A172 (cell line): ENCODE results near the gene PTPN4. TPM values are rescaled to one million over a fixed set of nuclear protein-coding genes. Genes with fewer than 3 reads are reported as not detected.

Source experiments
- DNase-seq: peaks from one replicate; pipeline ENCODE4 v3.0.0-alpha.2; 2015; ENCODE audit warnings: low spot score
- total RNA-seq: library from RNA; depleted of rRNA; stranded (reverse); fragments of >200 nt; shearing (Covaris generic); gene quantifications from 2 replicates; pipeline ENCODE4 v1.2.3, GENCODE V29; 2014

Gene PTPN4
- total RNA-seq, 1 experiment from 2014 or later = 33.0 TPM

- DNase-seq = peak; percentile 22
Observed at GRCh38 chr2:119808516-119809147, 48.9 kb downstream of the PTPN4 start.

GRCh38 chr2:119809339-119810048, 49.8 kb downstream of the PTPN4 start:
- DNase-seq = peak; percentile 27

- no peak for DNase-seq
Observed at GRCh38 chr2:119810049-119810630, 50.4 kb downstream of the PTPN4 start.

GRCh38 chr2:119814216-119814615, 54.5 kb downstream of the PTPN4 start:
- no peak for DNase-seq

- no peak for DNase-seq
Observed at GRCh38 chr2:119818792-119819191, 59.1 kb downstream of the PTPN4 start.

- DNase-seq = no peak
Observed at GRCh38 chr2:119819846-119820245, 60.1 kb downstream of the PTPN4 start.

- DNase-seq = peak; percentile 94
Observed at GRCh38 chr2:119820275-119820674, 60.6 kb downstream of the PTPN4 start.

- DNase-seq = no peak
Observed at GRCh38 chr2:119821266-119821665, 61.5 kb downstream of the PTPN4 start.

- peak; percentile 42 for DNase-seq
Observed at GRCh38 chr2:119823734-119824334, 64.1 kb downstream of the PTPN4 start.

- peak; percentile 58 for DNase-seq
Observed at GRCh38 chr2:119826370-119826961, 66.7 kb downstream of the PTPN4 start.

GRCh38 chr2:119827866-119828507, 68.3 kb downstream of the PTPN4 start:
- DNase-seq = no peak

- no peak for DNase-seq
Observed at GRCh38 chr2:119836455-119837142, 76.9 kb downstream of the PTPN4 start.

- DNase-seq = no peak
Observed at GRCh38 chr2:119837350-119837749, 77.6 kb downstream of the PTPN4 start.

GRCh38 chr2:119837759-119838158, 78.0 kb downstream of the PTPN4 start:
- DNase-seq = no peak

GRCh38 chr2:119838179-119838578, 78.5 kb downstream of the PTPN4 start:
- DNase-seq = no peak

- DNase-seq = no peak
Observed at GRCh38 chr2:119841550-119841949, 81.8 kb downstream of the PTPN4 start.

- DNase-seq = no peak
Observed at GRCh38 chr2:119846021-119846420, 86.3 kb downstream of the PTPN4 start.

- DNase-seq = no peak
Observed at GRCh38 chr2:119849838-119850565, 90.3 kb downstream of the PTPN4 start.

- no peak for DNase-seq
Observed at GRCh38 chr2:119852214-119852613, 92.5 kb downstream of the PTPN4 start.

GRCh38 chr2:119853777-119854399, 94.2 kb downstream of the PTPN4 start:
- DNase-seq = no peak
